ENCODE data around the gene WNT11. TPM values are rescaled to one million over a fixed set of nuclear protein-coding genes. Genes with fewer than 3 reads are reported as not detected.

The WNT11 gene
- total and polyA plus RNA-seq, 2 of the 13 experiments (the other 11 are each of a cell fraction or from before 2014, with no cell fraction given), result 0.34 to 0.66 TPM

DNA sequence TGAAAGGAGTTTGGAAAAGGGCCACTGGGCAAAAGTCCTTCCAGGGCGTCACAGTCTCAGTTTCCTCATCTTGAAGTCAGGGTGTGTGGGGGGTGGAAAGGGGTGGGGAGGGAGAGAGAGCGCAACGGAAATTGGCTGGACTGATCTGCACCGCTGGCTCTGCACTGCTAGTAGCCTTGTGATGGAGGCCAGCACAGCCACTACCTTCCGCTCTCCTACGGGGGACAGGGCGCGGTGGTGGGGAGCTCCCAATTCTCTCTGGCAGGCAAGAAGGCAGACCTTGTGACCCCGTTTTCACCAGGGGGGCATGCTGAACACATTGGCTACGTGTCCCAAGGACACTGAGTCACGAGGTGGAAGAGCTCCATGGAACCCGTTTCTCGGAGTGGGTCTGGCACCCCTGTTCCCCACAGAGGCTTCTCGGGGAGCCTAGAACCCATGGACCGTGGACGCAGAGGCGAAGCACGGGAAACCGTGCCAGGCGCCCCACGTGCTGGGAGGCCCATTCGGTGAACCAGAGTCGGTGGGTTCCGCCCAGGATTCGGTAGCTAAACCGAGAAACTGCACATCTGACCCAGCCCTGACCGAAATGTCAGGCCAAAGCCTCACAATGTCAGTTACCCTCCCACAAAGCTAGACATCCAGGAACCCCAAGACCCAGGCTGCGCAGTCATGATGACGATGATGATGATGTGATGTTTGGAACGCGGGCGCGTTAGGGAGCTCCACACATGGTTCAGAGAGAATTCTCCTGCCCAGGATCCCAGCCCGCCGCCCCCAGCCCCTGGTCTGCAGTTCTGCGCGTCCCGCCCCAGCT is 28.3 kb upstream of the WNT11 start (continued):
- no peak for TF ChIP-seq HNF1A (IDR thresholded peaks at IDR 0.05; ENCODE audit: low read depth)
- no peak for TF ChIP-seq HNF1A (CRISPR knock-in tag; IDR thresholded peaks at IDR 0.05; ENCODE audit: borderline replicate concordance)
- TF ChIP-seq ZNF432 (CRISPR knock-in tag; IDR thresholded peaks at IDR 0.05; ENCODE audit: borderline replicate concordance), result no peak
- TF ChIP-seq ZNF616 (CRISPR knock-in tag; IDR thresholded peaks at IDR 0.05; ENCODE audit: low read depth), result no peak
- TF ChIP-seq ZNF143 (CRISPR knock-in tag; IDR thresholded peaks at IDR 0.05), result no peak
- no peak for TF ChIP-seq ZNF446 (CRISPR knock-in tag; IDR thresholded peaks at IDR 0.05)
- TF ChIP-seq, protein P1, sequence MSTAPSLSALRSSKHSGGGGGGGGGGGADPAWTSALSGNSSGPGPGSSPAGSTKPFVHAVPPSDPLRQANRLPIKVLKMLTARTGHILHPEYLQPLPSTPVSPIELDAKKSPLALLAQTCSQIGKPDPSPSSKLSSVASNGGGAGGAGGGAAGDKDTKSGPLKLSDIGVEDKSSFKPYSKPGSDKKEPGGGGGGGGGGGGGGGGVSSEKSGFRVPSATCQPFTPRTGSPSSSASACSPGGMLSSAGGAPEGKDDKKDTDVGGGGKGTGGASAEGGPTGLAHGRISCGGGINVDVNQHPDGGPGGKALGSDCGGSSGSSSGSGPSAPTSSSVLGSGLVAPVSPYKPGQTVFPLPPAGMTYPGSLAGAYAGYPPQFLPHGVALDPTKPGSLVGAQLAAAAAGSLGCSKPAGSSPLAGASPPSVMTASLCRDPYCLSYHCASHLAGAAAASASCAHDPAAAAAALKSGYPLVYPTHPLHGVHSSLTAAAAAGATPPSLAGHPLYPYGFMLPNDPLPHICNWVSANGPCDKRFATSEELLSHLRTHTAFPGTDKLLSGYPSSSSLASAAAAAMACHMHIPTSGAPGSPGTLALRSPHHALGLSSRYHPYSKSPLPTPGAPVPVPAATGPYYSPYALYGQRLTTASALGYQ (CRISPR knock-in tag; IDR thresholded peaks at IDR 0.05), result 0 out of 2 replicates have a peak, but pooled peaks have one; percentile 22
- no peak for TF ChIP-seq MIER2 (CRISPR knock-in tag; IDR thresholded peaks at IDR 0.05)
- TF ChIP-seq ZSCAN22 (CRISPR knock-in tag; IDR thresholded peaks at IDR 0.05), result no peak
- no peak for TF ChIP-seq U2AF2 (IDR thresholded peaks at IDR 0.05; ENCODE audit: low read depth, low read length)
- no peak for TF ChIP-seq REXO4 (CRISPR knock-in tag; IDR thresholded peaks at IDR 0.05; ENCODE audit: borderline replicate concordance)
- no peak for TF ChIP-seq ZNF841 (CRISPR knock-in tag; IDR thresholded peaks at IDR 0.05; ENCODE audit: borderline replicate concordance)
- TF ChIP-seq PRDM15 (CRISPR knock-in tag; IDR thresholded peaks at IDR 0.05), result no peak
- TF ChIP-seq ZNF629 (CRISPR knock-in tag; conservative IDR thresholded peaks at IDR 0.05), result no peak
- TF ChIP-seq, protein P2, sequence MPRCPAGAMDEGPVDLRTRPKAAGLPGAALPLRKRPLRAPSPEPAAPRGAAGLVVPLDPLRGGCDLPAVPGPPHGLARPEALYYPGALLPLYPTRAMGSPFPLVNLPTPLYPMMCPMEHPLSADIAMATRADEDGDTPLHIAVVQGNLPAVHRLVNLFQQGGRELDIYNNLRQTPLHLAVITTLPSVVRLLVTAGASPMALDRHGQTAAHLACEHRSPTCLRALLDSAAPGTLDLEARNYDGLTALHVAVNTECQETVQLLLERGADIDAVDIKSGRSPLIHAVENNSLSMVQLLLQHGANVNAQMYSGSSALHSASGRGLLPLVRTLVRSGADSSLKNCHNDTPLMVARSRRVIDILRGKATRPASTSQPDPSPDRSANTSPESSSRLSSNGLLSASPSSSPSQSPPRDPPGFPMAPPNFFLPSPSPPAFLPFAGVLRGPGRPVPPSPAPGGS (CRISPR knock-in tag; IDR thresholded peaks at IDR 0.05), result no peak
- TF ChIP-seq NCOA5 (CRISPR knock-in tag; IDR thresholded peaks at IDR 0.05), result no peak
- no peak for TF ChIP-seq CBX5 (CRISPR knock-in tag; IDR thresholded peaks at IDR 0.05; ENCODE audit: borderline replicate concordance)
- no peak for TF ChIP-seq TCF7 (IDR thresholded peaks at IDR 0.05; ENCODE audit: low read depth)
